Testis (tissue), 2 donors: Measurements from ENCODE around the gene RAB12.

Experiments used
- POLR2A ChIP-seq: fragments of 450-650 bp; IDR thresholded peaks from one replicate; pipeline ENCODE4 v1.6.1; 2017; ENCODE audit warnings: antibody characterized with exemption, mild to moderate bottlenecking, moderate library complexity
- TF ChIP-seq, protein P1 (sequence below), 3 experiments: fragments of 450-650 bp in 2 of 3; fragments of 200-600 bp in 1 of 3; sonication (generic) in 1 of 3; IDR thresholded peaks; one replicate each; pipeline ENCODE4 v1.5.1; 2016 to 2019; ENCODE audit warnings: antibody characterized with exemption in 3 of 3, mild to moderate bottlenecking in 2 of 3, moderate library complexity in 1 of 3

DNA sequence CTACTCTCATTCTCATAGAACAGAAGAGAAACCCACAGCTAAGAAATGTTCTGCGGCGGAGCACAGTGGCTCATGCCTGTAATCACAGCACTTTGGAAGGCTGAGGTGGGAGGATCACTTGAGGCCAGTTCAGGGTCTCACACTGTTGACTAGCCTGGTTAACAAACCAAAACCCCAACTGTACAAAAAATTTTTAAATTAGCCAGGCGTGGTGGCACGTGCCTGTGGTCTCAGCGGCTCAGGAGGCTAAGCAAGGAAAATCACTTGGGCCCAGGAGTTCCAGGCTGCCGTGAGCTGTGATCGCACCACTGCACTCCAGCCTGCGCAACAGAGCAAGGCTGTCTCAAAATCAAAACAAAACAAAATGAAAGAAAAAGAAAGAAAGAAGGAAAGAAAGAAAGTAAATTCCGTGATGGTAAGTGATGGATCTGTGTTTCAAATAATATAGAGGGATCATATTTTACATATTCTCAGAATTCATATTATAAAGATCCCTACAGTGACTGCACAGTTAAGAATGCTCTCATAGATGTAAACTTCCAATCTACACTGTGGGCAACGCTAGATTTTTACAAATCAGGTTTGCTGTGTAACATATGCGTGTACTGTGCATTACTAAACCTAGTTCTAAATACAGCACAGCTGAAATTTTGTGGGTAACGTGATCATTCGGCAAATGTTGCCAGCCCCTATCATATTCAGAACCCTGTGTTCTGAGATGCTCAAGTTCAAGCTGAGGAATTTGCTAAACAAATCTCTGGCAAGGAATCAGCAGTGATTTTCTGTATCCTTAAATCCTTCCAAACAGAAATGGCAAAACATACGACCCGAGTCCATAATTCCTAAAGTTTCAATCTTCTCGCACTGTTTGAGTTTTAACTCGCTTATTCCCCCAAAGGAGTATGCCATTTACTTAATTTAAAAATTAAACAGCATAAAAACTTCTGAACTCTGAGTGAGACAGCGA, 1.2 kb upstream of the RAB12 start:
- TF ChIP-seq, protein P1, sequence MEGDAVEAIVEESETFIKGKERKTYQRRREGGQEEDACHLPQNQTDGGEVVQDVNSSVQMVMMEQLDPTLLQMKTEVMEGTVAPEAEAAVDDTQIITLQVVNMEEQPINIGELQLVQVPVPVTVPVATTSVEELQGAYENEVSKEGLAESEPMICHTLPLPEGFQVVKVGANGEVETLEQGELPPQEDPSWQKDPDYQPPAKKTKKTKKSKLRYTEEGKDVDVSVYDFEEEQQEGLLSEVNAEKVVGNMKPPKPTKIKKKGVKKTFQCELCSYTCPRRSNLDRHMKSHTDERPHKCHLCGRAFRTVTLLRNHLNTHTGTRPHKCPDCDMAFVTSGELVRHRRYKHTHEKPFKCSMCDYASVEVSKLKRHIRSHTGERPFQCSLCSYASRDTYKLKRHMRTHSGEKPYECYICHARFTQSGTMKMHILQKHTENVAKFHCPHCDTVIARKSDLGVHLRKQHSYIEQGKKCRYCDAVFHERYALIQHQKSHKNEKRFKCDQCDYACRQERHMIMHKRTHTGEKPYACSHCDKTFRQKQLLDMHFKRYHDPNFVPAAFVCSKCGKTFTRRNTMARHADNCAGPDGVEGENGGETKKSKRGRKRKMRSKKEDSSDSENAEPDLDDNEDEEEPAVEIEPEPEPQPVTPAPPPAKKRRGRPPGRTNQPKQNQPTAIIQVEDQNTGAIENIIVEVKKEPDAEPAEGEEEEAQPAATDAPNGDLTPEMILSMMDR (IDR thresholded peaks at IDR 0.05): no peak
- TF ChIP-seq POLR2A: no peak
